ENCODE results near the gene MAGI2. TPM values are rescaled to one million over a fixed set of nuclear protein-coding genes. Genes with fewer than 3 reads are reported as not detected.
"Not testable (repeated sequence)": the region's sequence is repeated elsewhere in the genome, so short reads cannot be mapped to it uniquely, and the experiment has no call there.

MAGI2 gene
- total RNA-seq, 1 donor from 2014 or later, result 0.80 TPM

DNA sequence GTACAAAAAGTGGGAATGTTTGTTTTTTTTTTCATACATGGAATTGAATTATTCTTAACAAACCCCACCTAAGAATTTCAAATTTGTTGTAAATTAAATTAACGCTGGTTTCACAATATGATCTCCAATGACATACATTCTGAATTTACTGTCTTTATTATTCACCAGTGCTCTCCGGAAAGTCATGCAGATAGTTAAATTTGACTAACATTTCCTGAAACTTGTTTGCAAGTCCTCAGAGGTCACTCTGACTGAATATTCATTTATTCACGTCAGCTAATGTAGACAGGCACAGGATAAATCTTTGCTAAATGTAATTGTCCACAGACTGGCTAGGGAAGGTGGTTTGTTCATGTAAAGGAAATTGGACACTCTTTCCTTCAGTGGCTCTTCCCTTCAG, 924.5 kb downstream of the MAGI2 start:
- no peak for ATAC-seq

GRCh38 chr7:78523930-78524329, 929.5 kb downstream of the MAGI2 start:
- ATAC-seq, result no peak

DNA sequence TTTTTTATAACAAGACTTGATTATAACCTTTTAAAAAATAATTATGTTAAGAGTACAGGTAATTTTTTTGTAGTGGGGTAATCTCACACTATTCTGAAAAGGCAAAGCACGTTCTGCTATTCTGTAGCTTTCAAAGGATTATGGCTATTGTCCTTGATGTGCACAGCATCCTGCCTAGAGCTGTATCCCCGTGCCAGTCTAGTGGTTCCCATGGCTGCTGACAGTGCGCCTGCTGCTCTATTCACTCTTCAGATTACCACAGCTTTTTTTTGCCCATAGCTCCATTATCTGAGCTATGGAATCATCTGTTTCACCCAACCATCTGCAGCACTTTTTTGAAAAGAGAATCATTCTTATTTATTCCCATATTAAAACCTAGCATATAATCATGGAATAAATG, 931.5 kb downstream of the MAGI2 start:
- no peak for ATAC-seq

DNA sequence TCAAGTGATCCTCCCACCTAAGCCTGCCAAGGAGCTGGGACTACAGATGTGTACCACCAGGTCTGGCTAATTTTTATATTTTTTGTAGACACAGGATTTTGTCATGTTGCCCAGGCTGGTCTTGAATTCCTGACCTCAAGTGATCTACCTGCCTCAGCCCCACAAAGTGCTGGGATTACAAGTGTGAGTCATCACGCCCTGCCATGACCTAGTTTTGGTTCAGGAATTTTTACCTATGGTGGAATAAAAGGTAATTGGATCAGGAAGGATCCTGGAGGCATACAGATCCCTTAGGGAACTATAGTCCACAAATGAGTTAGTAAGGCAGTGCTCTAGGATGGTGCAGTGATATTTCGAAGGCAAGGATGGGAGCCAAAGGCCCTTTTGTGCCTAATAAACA, 937.0 kb downstream of the MAGI2 start:
- ATAC-seq, result no peak

DNA sequence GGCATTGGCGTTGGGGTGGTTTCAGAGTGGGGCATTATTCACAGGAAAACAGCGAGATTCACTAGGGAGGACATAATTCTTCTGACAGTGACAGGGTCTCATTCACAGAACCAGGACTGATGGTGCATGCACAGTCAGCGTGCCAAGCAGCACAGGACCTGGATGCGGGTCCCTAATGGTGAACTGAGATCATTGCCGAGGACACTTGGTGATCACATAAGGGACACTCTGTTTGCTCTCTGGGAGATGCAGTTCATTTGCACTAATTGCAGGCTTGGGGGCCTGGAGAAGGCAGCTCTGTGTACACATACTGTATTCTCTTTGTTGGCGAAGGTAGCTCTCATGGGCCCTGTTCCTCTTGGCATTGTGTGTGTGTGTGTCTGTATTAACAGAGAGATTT, 938.8 kb downstream of the MAGI2 start:
- no peak for ATAC-seq

GRCh38 chr7:78510580-78511188, 942.8 kb downstream of the MAGI2 start:
- ATAC-seq, result no peak

GRCh38 chr7:78503301-78503700, 950.2 kb downstream of the MAGI2 start:
- not testable (repeated sequence) for ATAC-seq

DNA sequence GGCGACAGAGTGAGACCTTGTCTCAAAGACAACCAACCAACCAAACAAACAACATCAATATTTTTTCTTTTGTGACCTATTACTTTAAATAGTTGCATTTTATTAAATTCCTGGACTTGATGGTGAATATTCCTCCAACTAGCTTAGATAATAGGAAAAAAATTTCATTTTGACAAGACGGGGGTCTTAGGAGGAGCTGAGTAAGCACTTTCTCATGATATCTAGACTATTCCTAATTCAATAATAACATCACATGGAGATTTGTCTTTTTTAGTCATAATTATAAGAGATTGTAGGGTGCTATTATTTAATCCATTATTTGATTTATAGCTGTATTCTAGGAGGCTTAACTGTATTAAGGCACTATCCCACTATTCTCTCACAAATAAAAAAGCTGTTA, 952.4 kb downstream of the MAGI2 start:
- ATAC-seq, result no peak

- ATAC-seq, result no peak
Measured at GRCh38 chr7:78499971-78500370, 953.5 kb downstream of the MAGI2 start.

DNA sequence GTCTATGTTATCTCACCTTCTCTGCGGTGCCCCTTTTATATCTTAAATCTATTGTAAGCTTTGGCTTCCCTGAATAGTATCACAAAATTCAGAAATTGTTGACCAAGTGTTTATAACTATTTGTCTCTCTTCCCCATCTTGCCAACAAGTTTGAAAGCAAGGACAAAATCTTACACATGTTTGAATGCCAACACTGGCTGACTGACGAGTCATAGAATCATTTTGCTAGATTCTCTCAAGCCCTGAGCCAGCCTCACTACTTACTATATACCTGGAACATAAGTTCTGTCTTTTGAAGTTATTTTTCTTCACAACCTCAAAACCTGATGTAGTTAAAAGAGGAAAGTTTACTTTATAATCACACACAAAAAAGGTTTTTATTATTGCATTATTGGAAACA, 954.2 kb downstream of the MAGI2 start:
- ATAC-seq, result no peak

GRCh38 chr7:78497728-78498427, 955.6 kb downstream of the MAGI2 start:
- no peak for ATAC-seq

DNA sequence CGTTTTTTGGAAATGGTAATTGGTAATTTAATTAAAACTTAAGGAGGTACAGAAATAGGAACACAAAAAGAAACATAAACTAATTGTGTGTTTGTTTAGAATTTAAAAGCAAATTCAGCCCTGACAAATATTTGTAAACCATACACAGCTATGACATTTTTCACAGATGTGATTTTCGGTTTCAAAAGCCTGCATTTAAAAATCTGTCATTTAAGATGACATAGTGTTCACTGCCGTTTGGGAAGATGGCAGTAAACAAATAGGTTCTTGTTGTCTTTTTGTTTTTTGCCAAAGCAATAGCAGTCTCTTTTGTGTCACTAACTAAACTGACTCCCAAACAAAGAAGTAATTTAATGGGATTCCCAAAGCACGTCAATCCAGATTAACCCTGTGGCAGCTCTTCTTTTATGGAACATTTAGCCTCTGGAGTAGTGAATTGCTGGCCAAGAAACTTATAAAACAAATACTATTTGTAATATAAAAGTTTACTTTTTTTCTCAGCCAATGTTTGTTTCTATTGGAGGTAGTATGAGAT, 957.3 kb downstream of the MAGI2 start:
- ATAC-seq, result no peak

GRCh38 chr7:78493401-78493800, 960.1 kb downstream of the MAGI2 start:
- ATAC-seq, result no peak

GRCh38 chr7:78492146-78492545, 961.3 kb downstream of the MAGI2 start:
- no peak for ATAC-seq

- ATAC-seq, result no peak
Measured at GRCh38 chr7:78490524-78490923, 962.9 kb downstream of the MAGI2 start.

- no peak for ATAC-seq
Measured at GRCh38 chr7:78489476-78490240, 963.8 kb downstream of the MAGI2 start.

DNA sequence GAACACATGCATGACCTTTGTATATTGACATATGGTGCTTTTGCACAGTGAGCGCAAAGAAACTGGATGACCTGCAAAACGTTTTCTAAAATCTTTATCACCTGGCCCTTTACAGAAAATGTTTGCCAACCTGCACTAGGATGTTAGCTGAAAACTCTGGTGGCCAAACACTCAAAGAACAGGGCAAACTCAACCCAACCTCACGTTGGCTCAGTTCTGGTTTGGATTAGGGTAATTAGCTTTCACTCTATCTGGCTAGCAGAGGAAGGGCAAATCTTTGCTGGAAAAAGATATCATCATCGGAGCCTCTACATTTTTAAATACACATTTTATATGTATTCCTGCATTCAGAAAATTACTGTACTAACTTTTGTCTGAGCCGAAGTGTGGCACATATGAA, 966.0 kb downstream of the MAGI2 start:
- no peak for ATAC-seq

GRCh38 chr7:78479348-78479747, 974.1 kb downstream of the MAGI2 start:
- no peak for ATAC-seq

GRCh38 chr7:78476851-78477405, 976.5 kb downstream of the MAGI2 start:
- no peak for ATAC-seq

GRCh38 chr7:78473571-78474301, 979.7 kb downstream of the MAGI2 start:
- no peak for ATAC-seq

DNA sequence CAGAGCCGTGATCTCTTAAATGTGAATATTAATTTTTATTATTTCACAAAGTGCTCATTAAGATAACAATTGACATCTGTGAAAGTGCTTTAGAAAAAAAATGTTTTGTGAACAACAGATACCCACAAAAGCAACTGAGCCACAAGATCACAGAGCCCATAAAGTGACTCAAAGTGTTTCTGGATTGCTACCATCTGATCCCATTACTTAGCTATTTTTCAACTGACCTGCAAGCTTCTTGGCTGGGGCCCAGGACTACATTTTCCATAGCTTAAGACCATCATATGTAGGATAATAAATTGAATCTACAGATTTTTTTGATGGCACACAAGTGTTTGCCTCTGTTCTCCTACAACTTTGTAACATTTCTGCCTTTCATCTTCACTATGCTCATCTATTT, 980.4 kb downstream of the MAGI2 start:
- ATAC-seq, result no peak

- ATAC-seq, result no peak
Measured at GRCh38 chr7:78472519-78472918, 980.9 kb downstream of the MAGI2 start.

GRCh38 chr7:78465894-78466293, 987.6 kb downstream of the MAGI2 start:
- ATAC-seq, result no peak
